ENCODE results near the gene TRAPPC8. TPM values are rescaled to one million over a fixed set of nuclear protein-coding genes. Genes with fewer than 3 reads are reported as not detected.

TRAPPC8 gene
- total and polyA plus RNA-seq, 2 experiments from 2014 or later: 27.2 to 66.2 TPM

DNA sequence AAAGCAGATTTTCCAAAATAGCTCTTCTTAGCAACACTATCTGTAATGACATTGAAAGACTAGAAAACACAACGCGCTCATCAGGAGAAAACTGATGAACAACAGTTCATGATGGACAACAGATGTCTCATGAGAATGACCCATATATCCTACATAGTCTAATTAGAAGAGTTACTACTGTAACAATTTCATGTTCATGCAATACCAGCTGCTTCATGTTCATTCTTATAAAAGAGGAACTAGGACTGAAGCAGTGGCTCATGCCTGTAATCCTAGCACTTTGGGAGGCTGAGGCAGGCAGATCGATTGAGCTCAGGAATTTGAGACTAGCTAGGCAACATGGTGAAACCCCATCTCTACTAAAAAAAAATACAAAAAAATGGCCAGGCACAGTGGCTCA, 22.7 kb downstream of the TRAPPC8 start:
- Mint-ChIP-seq H3K4me3 (no peak overlapping the region), H3K36me3 (ENCODE audit: low read depth) (peaks cover 33% of the 10 kb centered on the region; the same call in 2 of the 3 replicates), H3K27me3 (ENCODE audit: insufficient read depth, low read depth, poor library complexity) (no peaks in the 10 kb centered on the region), H3K4me1 (no peaks in the 10 kb centered on the region), H3K27ac (no peak overlapping the region), H3K9me3 (no peaks in the 10 kb centered on the region)
- DNase-seq (ENCODE audit: low spot score) (no peak), ATAC-seq (no peak)
- no peaks in the 10 kb centered on the region for H3K27me3 ChIP-seq (ENCODE audit: insufficient read depth)
- no peak overlapping the region for H3K4me2 ChIP-seq
- peaks cover 78% of the 10 kb centered on the region for H3K79me2 ChIP-seq (replicated peaks; ENCODE audit: insufficient read depth)
- TF ChIP-seq ZNF114 (CRISPR knock-in tag; IDR thresholded peaks at IDR 0.05) (no peak), NANOG (IDR thresholded peaks at IDR 0.05; ENCODE audit: borderline replicate concordance) (no peak), STAT1 (IDR thresholded peaks at IDR 0.05; ENCODE audit: unreplicated experiment) (no peak), ZNF331 (CRISPR knock-in tag; IDR thresholded peaks at IDR 0.05; ENCODE audit: low read depth) (no peak), EZH2phosphoT487 (IDR thresholded peaks at IDR 0.05; ENCODE audit: unreplicated experiment) (no peak), CREB1 (CRISPR knock-in tag; IDR thresholded peaks at IDR 0.05; ENCODE audit: low read depth) (no peak), JUNB (IDR thresholded peaks at IDR 0.05; ENCODE audit: unreplicated experiment) (no peak), EZH2 (IDR thresholded peaks at IDR 0.05; ENCODE audit: low read depth, unreplicated experiment) (no peak), POLR2AphosphoS5 (IDR thresholded peaks at IDR 0.05; ENCODE audit: low read depth) (no peak)
- TF ChIP-seq, protein P1, sequence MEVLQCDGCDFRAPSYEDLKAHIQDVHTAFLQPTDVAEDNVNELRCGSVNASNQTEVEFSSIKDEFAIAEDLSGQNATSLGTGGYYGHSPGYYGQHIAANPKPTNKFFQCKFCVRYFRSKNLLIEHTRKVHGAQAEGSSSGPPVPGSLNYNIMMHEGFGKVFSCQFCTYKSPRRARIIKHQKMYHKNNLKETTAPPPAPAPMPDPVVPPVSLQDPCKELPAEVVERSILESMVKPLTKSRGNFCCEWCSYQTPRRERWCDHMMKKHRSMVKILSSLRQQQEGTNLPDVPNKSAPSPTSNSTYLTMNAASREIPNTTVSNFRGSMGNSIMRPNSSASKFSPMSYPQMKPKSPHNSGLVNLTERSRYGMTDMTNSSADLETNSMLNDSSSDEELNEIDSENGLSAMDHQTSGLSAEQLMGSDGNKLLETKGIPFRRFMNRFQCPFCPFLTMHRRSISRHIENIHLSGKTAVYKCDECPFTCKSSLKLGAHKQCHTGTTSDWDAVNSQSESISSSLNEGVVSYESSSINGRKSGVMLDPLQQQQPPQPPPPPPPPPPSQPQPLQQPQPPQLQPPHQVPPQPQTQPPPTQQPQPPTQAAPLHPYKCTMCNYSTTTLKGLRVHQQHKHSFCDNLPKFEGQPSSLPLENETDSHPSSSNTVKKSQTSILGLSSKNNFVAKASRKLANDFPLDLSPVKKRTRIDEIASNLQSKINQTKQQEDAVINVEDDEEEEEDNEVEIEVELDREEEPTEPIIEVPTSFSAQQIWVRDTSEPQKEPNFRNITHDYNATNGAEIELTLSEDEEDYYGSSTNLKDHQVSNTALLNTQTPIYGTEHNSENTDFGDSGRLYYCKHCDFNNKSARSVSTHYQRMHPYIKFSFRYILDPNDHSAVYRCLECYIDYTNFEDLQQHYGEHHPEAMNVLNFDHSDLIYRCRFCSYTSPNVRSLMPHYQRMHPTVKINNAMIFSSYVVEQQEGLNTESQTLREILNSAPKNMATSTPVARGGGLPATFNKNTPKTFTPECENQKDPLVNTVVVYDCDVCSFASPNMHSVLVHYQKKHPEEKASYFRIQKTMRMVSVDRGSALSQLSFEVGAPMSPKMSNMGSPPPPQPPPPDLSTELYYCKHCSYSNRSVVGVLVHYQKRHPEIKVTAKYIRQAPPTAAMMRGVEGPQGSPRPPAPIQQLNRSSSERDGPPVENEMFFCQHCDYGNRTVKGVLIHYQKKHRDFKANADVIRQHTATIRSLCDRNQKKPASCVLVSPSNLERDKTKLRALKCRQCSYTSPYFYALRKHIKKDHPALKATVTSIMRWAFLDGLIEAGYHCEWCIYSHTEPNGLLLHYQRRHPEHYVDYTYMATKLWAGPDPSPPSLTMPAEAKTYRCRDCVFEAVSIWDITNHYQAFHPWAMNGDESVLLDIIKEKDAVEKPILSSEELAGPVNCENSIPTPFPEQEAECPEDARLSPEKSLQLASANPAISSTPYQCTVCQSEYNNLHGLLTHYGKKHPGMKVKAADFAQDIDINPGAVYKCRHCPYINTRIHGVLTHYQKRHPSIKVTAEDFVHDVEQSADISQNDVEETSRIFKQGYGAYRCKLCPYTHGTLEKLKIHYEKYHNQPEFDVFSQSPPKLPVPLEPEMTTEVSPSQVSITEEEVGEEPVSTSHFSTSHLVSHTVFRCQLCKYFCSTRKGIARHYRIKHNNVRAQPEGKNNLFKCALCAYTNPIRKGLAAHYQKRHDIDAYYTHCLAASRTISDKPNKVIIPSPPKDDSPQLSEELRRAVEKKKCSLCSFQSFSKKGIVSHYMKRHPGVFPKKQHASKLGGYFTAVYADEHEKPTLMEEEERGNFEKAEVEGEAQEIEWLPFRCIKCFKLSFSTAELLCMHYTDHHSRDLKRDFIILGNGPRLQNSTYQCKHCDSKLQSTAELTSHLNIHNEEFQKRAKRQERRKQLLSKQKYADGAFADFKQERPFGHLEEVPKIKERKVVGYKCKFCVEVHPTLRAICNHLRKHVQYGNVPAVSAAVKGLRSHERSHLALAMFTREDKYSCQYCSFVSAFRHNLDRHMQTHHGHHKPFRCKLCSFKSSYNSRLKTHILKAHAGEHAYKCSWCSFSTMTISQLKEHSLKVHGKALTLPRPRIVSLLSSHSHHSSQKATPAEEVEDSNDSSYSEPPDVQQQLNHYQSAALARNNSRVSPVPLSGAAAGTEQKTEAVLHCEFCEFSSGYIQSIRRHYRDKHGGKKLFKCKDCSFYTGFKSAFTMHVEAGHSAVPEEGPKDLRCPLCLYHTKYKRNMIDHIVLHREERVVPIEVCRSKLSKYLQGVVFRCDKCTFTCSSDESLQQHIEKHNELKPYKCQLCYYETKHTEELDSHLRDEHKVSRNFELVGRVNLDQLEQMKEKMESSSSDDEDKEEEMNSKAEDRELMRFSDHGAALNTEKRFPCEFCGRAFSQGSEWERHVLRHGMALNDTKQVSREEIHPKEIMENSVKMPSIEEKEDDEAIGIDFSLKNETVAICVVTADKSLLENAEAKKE (CRISPR knock-in tag; IDR thresholded peaks at IDR 0.05): no peak
- TF ChIP-seq, protein P2, sequence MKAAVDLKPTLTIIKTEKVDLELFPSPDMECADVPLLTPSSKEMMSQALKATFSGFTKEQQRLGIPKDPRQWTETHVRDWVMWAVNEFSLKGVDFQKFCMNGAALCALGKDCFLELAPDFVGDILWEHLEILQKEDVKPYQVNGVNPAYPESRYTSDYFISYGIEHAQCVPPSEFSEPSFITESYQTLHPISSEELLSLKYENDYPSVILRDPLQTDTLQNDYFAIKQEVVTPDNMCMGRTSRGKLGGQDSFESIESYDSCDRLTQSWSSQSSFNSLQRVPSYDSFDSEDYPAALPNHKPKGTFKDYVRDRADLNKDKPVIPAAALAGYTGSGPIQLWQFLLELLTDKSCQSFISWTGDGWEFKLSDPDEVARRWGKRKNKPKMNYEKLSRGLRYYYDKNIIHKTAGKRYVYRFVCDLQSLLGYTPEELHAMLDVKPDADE (IDR thresholded peaks at IDR 0.05): no peak
- TF ChIP-seq, protein P3, sequence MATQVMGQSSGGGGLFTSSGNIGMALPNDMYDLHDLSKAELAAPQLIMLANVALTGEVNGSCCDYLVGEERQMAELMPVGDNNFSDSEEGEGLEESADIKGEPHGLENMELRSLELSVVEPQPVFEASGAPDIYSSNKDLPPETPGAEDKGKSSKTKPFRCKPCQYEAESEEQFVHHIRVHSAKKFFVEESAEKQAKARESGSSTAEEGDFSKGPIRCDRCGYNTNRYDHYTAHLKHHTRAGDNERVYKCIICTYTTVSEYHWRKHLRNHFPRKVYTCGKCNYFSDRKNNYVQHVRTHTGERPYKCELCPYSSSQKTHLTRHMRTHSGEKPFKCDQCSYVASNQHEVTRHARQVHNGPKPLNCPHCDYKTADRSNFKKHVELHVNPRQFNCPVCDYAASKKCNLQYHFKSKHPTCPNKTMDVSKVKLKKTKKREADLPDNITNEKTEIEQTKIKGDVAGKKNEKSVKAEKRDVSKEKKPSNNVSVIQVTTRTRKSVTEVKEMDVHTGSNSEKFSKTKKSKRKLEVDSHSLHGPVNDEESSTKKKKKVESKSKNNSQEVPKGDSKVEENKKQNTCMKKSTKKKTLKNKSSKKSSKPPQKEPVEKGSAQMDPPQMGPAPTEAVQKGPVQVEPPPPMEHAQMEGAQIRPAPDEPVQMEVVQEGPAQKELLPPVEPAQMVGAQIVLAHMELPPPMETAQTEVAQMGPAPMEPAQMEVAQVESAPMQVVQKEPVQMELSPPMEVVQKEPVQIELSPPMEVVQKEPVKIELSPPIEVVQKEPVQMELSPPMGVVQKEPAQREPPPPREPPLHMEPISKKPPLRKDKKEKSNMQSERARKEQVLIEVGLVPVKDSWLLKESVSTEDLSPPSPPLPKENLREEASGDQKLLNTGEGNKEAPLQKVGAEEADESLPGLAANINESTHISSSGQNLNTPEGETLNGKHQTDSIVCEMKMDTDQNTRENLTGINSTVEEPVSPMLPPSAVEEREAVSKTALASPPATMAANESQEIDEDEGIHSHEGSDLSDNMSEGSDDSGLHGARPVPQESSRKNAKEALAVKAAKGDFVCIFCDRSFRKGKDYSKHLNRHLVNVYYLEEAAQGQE (IDR thresholded peaks at IDR 0.05; ENCODE audit: unreplicated experiment): no peak
- TF ChIP-seq, protein P4, sequence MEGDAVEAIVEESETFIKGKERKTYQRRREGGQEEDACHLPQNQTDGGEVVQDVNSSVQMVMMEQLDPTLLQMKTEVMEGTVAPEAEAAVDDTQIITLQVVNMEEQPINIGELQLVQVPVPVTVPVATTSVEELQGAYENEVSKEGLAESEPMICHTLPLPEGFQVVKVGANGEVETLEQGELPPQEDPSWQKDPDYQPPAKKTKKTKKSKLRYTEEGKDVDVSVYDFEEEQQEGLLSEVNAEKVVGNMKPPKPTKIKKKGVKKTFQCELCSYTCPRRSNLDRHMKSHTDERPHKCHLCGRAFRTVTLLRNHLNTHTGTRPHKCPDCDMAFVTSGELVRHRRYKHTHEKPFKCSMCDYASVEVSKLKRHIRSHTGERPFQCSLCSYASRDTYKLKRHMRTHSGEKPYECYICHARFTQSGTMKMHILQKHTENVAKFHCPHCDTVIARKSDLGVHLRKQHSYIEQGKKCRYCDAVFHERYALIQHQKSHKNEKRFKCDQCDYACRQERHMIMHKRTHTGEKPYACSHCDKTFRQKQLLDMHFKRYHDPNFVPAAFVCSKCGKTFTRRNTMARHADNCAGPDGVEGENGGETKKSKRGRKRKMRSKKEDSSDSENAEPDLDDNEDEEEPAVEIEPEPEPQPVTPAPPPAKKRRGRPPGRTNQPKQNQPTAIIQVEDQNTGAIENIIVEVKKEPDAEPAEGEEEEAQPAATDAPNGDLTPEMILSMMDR (conservative IDR thresholded peaks at IDR 0.05; ENCODE audit: low read depth in 2 of 2): no peak
- peaks cover 7% of the 10 kb centered on the region for H4K20me1 ChIP-seq (replicated peaks; ENCODE audit: insufficient read depth)
- no peaks in the 10 kb centered on the region for H3K4me1 ChIP-seq (ENCODE audit: insufficient read depth)
- no peak overlapping the region for H3K4me3 ChIP-seq
- H3K36me3 ChIP-seq (ENCODE audit: insufficient read depth): no peaks in the 10 kb centered on the region; the same call in 1 of the 2 replicates
- no peak overlapping the region for H3K27ac ChIP-seq (ENCODE audit: low read depth)
- H3F3A ChIP-seq (replicated peaks; ENCODE audit: low read depth): 0 out of 2 replicates have a peak, but pooled peaks cover 2% of the 10 kb centered on the region
- H2AFZ ChIP-seq: no peak overlapping the region
- H3K9me2 ChIP-seq (ENCODE audit: insufficient read depth): no peaks in the 10 kb centered on the region
